Mesenteric fat pad (tissue), 1 donor: Measurements from ENCODE around the gene CLMP. TPM values are rescaled to one million over a fixed set of nuclear protein-coding genes. Genes with fewer than 3 reads are reported as not detected.

Experiments used
- DNase-seq: peaks from one replicate; pipeline ENCODE4 v3.0.0-alpha.2; 2020; ENCODE audit warnings: low spot score
- long read RNA-seq: library from polyadenylated mRNA; unstranded; transcript quantifications from one replicate; pipeline ENCODE4 v2.0.0, GENCODE V29; 2020
- total RNA-seq: library from RNA; stranded (reverse); fragmentation: NEBNext Ultra II Directional; extraction: Animal tissue kit (Norgen Biotek cat#: 25700); gene quantifications from one replicate; pipeline ENCODE4 v1.2.1, GENCODE V29; 2021
- donor health status: DM: yes; HTN: yes; CAD: no.

The CLMP gene
- total RNA-seq = 199 TPM
- long read RNA-seq, full-length matches to known transcripts = 5 of 98 reads
- long read RNA-seq, partial matches to known transcripts = 43 of 98 reads
- long read RNA-seq, other reads (novel, unspliced or antisense) = 50 of 98 reads

- no peak for DNase-seq
Measured at GRCh38 chr11:123195188-123196059, at the start of gene CLMP. CLMP (minus strand) TSS chr11:123195248; CDS start chr11:123194940, 308 bp downstream.

GRCh38 chr11:123241874-123242543 is 47.0 kb upstream of the CLMP start:
- DNase-seq = no peak

GRCh38 chr11:123241294-123241693 is 46.2 kb upstream of the CLMP start:
- no peak for DNase-seq

GRCh38 chr11:123239191-123240150 is 44.4 kb upstream of the CLMP start:
- DNase-seq = no peak

GRCh38 chr11:123238297-123238696 is 43.2 kb upstream of the CLMP start:
- DNase-seq = no peak

- no peak for DNase-seq
Measured at GRCh38 chr11:123236879-123237278, 41.8 kb upstream of the CLMP start.

- no peak for DNase-seq
Measured at GRCh38 chr11:123235656-123236261, 40.7 kb upstream of the CLMP start.

GRCh38 chr11:123235117-123235655 is 40.1 kb upstream of the CLMP start:
- no peak for DNase-seq

GRCh38 chr11:123233975-123234334 is 38.9 kb upstream of the CLMP start:
- DNase-seq = no peak

GRCh38 chr11:123233280-123233974 is 38.4 kb upstream of the CLMP start:
- no peak for DNase-seq

GRCh38 chr11:123231777-123232176 is 36.7 kb upstream of the CLMP start:
- DNase-seq = no peak

GRCh38 chr11:123231256-123231655 is 36.2 kb upstream of the CLMP start:
- no peak for DNase-seq

GRCh38 chr11:123230346-123230745 is 35.3 kb upstream of the CLMP start:
- no peak for DNase-seq

GRCh38 chr11:123228496-123229163 is 33.6 kb upstream of the CLMP start:
- no peak for DNase-seq

GRCh38 chr11:123227763-123228495 is 32.9 kb upstream of the CLMP start:
- DNase-seq = no peak

GRCh38 chr11:123221584-123221983 is 26.5 kb upstream of the CLMP start:
- DNase-seq = no peak

GRCh38 chr11:123221096-123221561 is 26.1 kb upstream of the CLMP start:
- no peak for DNase-seq

- DNase-seq = no peak
Measured at GRCh38 chr11:123219066-123219690, 24.1 kb upstream of the CLMP start.
